GM19455 (cell line): ENCODE data around the gene LBHD1.
"Not testable (repeated sequence)": the region's sequence is repeated elsewhere in the genome, so short reads cannot be mapped to it uniquely, and the experiment has no call there.

Experiments used
- ATAC-seq: cut with Tn5 transposase; IDR thresholded peaks from one replicate; pipeline ENCODE4 v1.9.1; 2021; ENCODE audit not compliant: unreplicated experiment

Gene LBHD1

DNA sequence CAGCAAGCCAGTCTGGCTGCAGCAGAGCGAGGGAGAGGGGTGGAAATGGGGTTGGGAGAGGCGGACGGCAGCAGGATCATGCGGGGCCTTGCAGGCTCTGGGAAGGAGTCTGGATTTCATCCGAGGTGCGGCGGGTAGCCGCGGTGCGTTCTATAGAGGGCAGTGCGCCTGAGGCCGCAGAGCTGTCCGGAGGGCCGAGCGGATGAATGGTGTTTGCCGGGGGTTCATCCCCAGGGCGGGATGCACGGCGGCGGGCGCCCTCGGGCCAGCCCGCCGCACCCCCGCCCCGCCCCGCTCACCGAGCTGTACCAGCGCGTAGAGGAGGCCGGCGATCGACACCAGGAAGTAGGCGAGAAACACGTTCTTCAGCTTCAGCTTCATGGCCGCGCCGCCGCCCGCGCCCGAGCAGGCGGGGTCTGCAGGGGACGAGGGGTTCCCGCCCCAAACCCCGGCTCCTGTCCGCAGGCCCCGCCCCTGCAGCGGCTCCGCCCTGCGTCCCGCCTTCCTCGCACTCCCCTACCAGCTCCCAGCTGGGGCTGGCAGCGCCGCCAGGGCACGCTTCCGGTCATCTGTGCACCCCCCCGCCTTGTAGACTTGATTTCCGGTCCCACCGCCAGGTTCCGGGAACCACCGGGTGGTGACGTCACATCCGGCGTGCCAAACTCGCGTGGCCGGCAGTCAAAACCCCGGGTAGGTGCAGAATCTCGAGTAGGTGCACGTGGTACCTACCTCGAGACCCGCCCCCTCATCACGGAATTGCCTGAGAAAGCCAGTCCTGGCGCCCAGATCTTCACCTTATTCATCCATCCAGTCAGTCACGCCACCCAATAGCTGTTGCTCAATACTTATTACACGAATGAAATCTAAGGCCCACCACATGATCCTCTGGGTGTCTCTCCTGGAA lies 50.2 kb downstream of the LBHD1 start, which contains the start of gene B3GAT3:
Gene B3GAT3 (minus strand): TSS at position 420 of the 904 bp plus-strand sequence. CDS start 39 bp downstream, at position 381.
- ATAC-seq = peak; percentile 91

DNA sequence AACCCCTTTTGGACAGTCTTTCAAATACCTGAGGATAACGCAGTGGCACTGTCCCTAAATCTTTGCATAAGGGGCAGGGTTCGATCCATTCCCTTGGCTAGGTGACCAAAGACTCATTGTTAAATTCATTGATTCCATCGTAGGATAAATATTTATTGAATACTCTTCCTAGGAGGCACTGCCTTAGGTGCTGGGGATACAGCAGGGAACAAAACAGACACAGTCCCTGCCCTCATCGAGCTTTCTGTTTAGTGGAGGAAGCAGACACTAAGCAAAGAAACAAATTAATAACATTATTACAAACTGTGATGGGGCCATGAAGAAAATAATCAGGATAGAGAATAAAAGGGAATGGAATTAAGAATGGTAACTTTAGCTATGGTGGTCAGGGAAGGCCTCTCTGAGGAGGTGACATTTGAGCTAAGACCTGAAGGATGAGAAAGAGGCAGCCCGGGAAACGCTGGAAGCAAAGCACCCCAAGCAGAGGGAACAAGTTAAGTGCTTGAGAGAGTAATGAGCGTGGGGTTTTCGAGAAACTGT lies 51.0 kb downstream of the LBHD1 start:
- ATAC-seq = no peak

DNA sequence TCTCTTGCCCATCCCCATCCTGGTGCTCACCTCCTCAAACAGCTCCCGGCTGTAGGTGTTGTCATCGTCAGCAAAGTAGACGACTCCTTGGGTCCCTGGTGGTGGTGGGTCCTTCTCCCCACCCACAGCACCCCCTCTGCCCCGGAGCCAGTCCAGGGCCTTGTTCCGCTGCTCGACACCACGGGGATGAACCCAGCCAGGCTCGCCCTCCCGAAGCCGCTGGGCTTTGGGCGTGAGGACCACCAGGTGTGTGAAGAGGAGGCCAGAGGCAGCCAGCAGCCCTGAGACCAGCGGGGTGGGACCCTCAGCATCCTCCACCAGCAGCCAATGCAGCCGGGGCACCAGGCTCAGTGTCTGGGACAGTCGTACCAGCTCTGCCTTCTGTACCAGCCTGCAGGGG lies 55.1 kb downstream of the LBHD1 start:
- ATAC-seq = not testable (repeated sequence)

DNA sequence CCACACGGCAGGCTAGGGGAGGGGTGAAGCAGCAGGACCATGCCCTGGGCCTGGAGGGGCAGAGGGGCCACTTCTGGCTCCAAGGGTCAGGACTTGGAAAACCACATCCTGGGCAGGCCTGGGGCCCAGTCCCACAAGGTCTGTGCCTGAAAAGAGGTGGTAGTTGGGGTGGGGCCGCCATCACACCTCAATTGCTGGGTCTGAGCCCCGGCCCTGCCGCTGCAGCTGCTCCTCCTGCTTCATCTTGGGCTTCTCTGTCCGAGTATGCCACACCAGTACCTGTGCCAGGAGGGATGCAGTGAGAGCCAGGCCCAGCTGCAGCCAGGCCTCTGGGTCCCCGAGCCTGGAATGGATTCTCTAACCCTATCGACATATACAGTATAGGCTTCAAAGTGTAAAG lies 56.5 kb downstream of the LBHD1 start:
- ATAC-seq = no peak

DNA sequence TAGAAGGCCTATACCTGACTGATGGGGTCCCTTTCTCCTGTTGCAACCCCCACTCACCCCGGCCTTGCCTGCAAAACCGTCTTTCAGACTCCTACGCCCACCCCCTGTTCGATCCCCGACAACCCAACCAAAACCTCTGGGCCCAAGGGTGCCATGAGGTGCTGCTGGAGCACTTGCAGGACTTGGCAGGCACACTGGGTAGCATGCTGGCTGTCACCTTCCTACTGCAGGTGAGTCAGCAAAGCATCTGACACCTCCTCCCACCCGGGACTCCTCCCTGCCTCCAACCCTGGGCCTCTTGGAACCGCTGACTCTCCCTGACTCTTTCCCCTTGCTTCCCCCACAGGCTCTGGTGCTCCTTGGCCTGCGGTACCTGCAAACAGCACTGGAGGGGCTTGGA lies 57.8 kb downstream of the LBHD1 start:
- no peak for ATAC-seq

DNA sequence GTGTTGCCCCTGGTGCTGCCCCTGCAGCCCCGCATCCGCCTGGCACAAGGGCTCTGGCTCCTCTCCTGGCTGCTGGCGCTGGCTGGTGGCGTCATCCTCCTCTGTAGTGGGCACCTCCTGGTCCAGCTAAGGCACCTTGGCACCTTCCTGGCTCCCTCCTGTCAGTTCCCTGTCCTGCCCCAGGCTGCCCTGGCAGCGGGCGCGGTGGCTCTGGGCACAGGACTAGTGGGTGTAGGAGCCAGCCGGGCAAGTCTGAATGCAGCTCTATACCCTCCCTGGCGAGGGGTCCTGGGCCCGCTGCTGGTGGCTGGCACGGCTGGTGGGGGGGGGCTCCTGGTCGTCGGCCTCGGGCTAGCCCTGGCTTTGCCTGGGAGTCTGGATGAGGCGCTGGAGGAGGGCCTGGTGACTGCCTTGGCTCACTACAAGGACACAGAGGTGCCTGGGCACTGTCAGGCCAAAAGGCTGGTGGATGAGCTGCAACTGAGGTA lies 58.7 kb downstream of the LBHD1 start:
- ATAC-seq = no peak
